Limb (tissue), 2 donors: Measurements from ENCODE around the gene PGP.

Source experiments
- DNase-seq, 2 donors: peaks; one replicate each; pipeline ENCODE4 v3.0.0-alpha.2; 2016; ENCODE audit errors: extremely low spot score in 2 of 2

The PGP gene

GRCh38 chr16:2183671-2184070, 31.0 kb downstream of the PGP start:
- no peak for DNase-seq

GRCh38 chr16:2181952-2182351, 32.7 kb downstream of the PGP start:
- DNase-seq = no peak

- no peak for DNase-seq
These were observed 33.4 kb downstream of the PGP start for GRCh38 chr16:2180962-2181923.

- no peak for DNase-seq
These were observed 34.2 kb downstream of the PGP start for GRCh38 chr16:2180461-2180860.

GRCh38 chr16:2179576-2179975, 35.1 kb downstream of the PGP start:
- DNase-seq = no peak

- no peak for DNase-seq
These were observed 35.5 kb downstream of the PGP start for GRCh38 chr16:2179107-2179501.

- peak in 1 of 2 donors; percentile 72 for DNase-seq
These were observed 36.1 kb downstream of the PGP start for GRCh38 chr16:2178321-2179106.

- no peak for DNase-seq
These were observed 37.1 kb downstream of the PGP start for GRCh38 chr16:2177561-2177960.

GRCh38 chr16:2177101-2177500, 37.5 kb downstream of the PGP start:
- DNase-seq = no peak

- DNase-seq = no peak
These were observed 38.6 kb downstream of the PGP start for GRCh38 chr16:2176047-2176446.

GRCh38 chr16:2175454-2175853, 39.2 kb downstream of the PGP start:
- no peak for DNase-seq

GRCh38 chr16:2174396-2175131, 40.1 kb downstream of the PGP start:
- DNase-seq = no peak

- no peak for DNase-seq
These were observed 40.7 kb downstream of the PGP start for GRCh38 chr16:2173916-2174315.

- DNase-seq = no peak
These were observed 41.3 kb downstream of the PGP start for GRCh38 chr16:2173366-2173765.

- DNase-seq = no peak
These were observed 41.8 kb downstream of the PGP start for GRCh38 chr16:2172688-2173335.

GRCh38 chr16:2171601-2172178, 43.0 kb downstream of the PGP start:
- DNase-seq = no peak

GRCh38 chr16:2170587-2171435, 43.8 kb downstream of the PGP start:
- DNase-seq = no peak

GRCh38 chr16:2170080-2170479, 44.6 kb downstream of the PGP start:
- DNase-seq = no peak

- DNase-seq = no peak
These were observed 47.5 kb downstream of the PGP start for GRCh38 chr16:2167068-2167638.
